Lower lobe of right lung (tissue), 2 donors: ENCODE measurements around the gene TMX1. TPM values are rescaled to one million over a fixed set of nuclear protein-coding genes. Genes with fewer than 3 reads are reported as not detected.

ENCODE experiments used
- ATAC-seq, 2 donors: fragments of 200-7000 bp; cut with Tn5 transposase; one replicate each; pipeline ENCODE4 v1.9.1; 2020 to 2022; ENCODE audit warnings: mild to moderate bottlenecking in 2 of 2, moderate library complexity in 2 of 2
- DNase-seq: peaks from one replicate; pipeline ENCODE4 v3.0.0-alpha.2; 2020
- H3K27ac ChIP-seq: fragments of 200-600 bp; one replicate; pipeline ENCODE4 v1.8.0; 2022
- H3K27me3 ChIP-seq: fragments of 200-600 bp; one replicate; pipeline ENCODE4 v1.8.0; 2022; ENCODE audit warnings: low read depth
- H3K36me3 ChIP-seq: fragments of 200-600 bp; one replicate; pipeline ENCODE4 v1.8.0; 2022; ENCODE audit warnings: mild to moderate bottlenecking
- H3K4me1 ChIP-seq: fragments of 200-600 bp; one replicate; pipeline ENCODE4 v1.8.0; 2022
- H3K4me3 ChIP-seq: fragments of 200-600 bp; one replicate; pipeline ENCODE4 v1.8.0; 2022; ENCODE audit warnings: mild to moderate bottlenecking
- H3K9me3 ChIP-seq: fragments of 200-600 bp; one replicate; pipeline ENCODE4 v1.8.0; 2022
- CTCF ChIP-seq: fragments of 200-600 bp; IDR thresholded peaks from one replicate; pipeline ENCODE4 v1.8.0; 2022; ENCODE audit warnings: antibody characterized with exemption, mild to moderate bottlenecking
- intact Hi-C: fragments of 100-400 bp; cut with DNase I; formaldehyde crosslinking; loops from one replicate; pipeline ENCODE4 v1.11.0; 2022
- total RNA-seq: library from RNA; stranded (reverse); fragmentation: NEBNext Ultra II Directional; extraction: Animal tissue kit (Norgen Biotek cat#: 25700); gene quantifications from one replicate; pipeline ENCODE4 v1.2.1, GENCODE V29; 2021
- donor health status: DM: no; HTN: yes; CAD: no; lungs with severe emphysema.

Gene TMX1
- total RNA-seq, 1 donor from 2014 or later = 34.6 TPM

DNA sequence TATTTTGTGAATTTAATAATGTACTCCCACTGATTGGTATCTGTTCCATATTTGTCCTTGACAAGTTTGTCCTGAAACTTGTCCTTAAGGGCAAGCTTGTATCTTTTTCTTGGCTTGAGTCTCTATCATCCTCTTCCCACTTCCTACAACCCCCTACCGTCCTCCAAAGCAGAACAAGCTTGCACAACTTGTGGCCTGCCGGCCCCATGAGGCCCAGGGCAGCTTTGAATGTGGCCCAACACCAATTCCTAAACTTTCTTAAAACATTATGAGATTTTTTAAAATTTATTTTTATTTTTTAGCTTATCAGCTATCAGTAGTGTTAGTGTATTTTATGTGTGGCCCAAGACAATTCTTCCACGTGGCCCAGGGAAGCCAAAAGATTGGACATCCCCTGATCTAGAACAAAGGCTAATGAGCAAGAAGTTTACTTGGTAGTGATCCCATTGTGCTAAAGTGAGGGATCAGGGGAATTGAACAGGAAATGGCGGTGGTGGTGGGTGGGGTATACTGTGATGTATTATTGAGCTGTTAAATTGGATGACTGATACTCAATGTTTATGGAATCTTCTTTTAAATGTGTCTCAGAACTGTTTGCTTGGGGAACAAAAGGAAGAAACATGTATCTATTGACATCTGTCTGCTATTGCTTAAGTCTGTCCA is 37.8 kb downstream of the TMX1 start:
- no peak for TF ChIP-seq CTCF
- Histone ChIP-seq H3K9me3 (no peaks in the 10 kb centered on the region), H3K27ac (no peak overlapping the region), H3K36me3 (no peaks in the 10 kb centered on the region), H3K4me1 (no peaks in the 10 kb centered on the region), H3K27me3 (no peaks in the 10 kb centered on the region), H3K4me3 (no peak overlapping the region)
- no peak for DNase-seq
- no peak for ATAC-seq
- intact Hi-C loops = no loop called here

GRCh38 chr14:51282517-51282916 is 42.5 kb downstream of the TMX1 start:
- ATAC-seq = no peak
- intact Hi-C loops = loop anchor here (5.0 kb wide), 1 partner anchor 500 kb away; no protein-coding TSS in a partner anchor
- TF ChIP-seq CTCF = no peak

DNA sequence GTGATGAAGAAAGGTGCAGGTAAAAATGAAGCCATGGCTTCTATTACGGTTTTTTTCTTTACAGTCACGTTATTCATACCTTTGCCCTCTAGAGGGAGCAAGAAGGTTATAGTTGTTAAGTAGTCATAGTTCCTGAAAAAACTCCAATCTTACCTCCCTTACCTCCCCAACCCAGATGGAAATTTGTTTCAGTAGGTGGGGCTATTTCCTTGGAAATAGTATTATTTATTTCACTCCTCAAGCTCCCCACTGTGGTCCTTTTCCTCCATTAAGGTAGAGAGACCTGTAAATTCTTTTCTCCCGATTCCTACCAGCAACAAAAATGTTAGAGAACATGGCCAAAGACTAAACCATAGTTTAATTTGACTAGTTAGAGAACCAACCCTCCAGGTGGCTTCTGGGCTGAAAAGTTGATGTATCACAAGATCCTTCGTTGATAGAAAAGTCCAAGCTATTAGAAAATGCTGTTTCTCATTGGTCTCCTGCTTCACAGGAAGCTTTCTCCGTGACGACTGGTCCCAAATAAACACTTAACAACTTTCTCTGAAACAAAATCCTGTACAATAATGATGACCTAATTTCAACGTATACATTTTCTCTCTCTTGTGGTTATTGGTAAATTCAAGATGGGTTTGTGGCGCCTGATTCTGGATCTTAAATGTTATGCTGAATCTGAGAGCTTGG is 43.5 kb downstream of the TMX1 start:
- DNase-seq = no peak
- Histone ChIP-seq H3K4me3 (no peak overlapping the region), H3K4me1 (no peaks in the 10 kb centered on the region), H3K27ac (no peak overlapping the region), H3K9me3 (no peaks in the 10 kb centered on the region), H3K36me3 (no peaks in the 10 kb centered on the region), H3K27me3 (no peaks in the 10 kb centered on the region)
- peak; percentile 78 for TF ChIP-seq CTCF
- ATAC-seq = peak; percentile 78 to 81
- intact Hi-C loops = loop anchor here (5.0 kb wide), 1 partner anchor 499 kb away; no protein-coding TSS in a partner anchor

More at GRCh38 chr14:51282517-51282916, 42.5 kb downstream of the TMX1 start:
- Histone ChIP-seq H3K27ac (no peak overlapping the region), H3K36me3 (no peaks in the 10 kb centered on the region), H3K4me3 (no peak overlapping the region), H3K4me1 (no peaks in the 10 kb centered on the region), H3K9me3 (no peaks in the 10 kb centered on the region), H3K27me3 (no peaks in the 10 kb centered on the region)
- DNase-seq = no peak

GRCh38 chr14:51284241-51284640 is 44.2 kb downstream of the TMX1 start:
- intact Hi-C loops = loop anchor here (5.0 kb wide), 1 partner anchor 498 kb away; no protein-coding TSS in a partner anchor
- no peak for TF ChIP-seq CTCF
- H3K27me3 ChIP-seq = no peaks in the 10 kb centered on the region
- ATAC-seq = no peak
- no peak overlapping the region for H3K4me3 ChIP-seq
- no peak overlapping the region for H3K27ac ChIP-seq
- no peaks in the 10 kb centered on the region for H3K4me1 ChIP-seq
- DNase-seq = no peak
- no peaks in the 10 kb centered on the region for H3K36me3 ChIP-seq
- no peaks in the 10 kb centered on the region for H3K9me3 ChIP-seq

GRCh38 chr14:51285120-51285519 is 45.1 kb downstream of the TMX1 start:
- no peak for TF ChIP-seq CTCF
- no peak for DNase-seq
- Histone ChIP-seq H3K36me3 (no peaks in the 10 kb centered on the region), H3K4me1 (no peaks in the 10 kb centered on the region), H3K9me3 (no peaks in the 10 kb centered on the region), H3K27ac (no peak overlapping the region), H3K27me3 (no peaks in the 10 kb centered on the region), H3K4me3 (no peak overlapping the region)
- intact Hi-C loops = no loop called here
- ATAC-seq = no peak
